Left colon (tissue), 2 donors: ENCODE measurements around the gene MAP3K21. TPM values are rescaled to one million over a fixed set of nuclear protein-coding genes. Genes with fewer than 3 reads are reported as not detected.

Source experiments
- ATAC-seq: fragments of 200-7000 bp; cut with Tn5 transposase; one replicate; pipeline ENCODE4 v1.9.1; 2020; ENCODE audit warnings: mild to moderate bottlenecking, moderate library complexity
- DNase-seq, 2 donors: peaks; one replicate each; pipeline ENCODE4 v3.0.0-alpha.2; 2020
- intact Hi-C, 2 donors: fragments of 100-400 bp; cut with DNase I in 1 of 2; cut with micrococcal nuclease in 1 of 2; formaldehyde crosslinking; loops; one replicate each; pipeline versions ENCODE4 v1.11.2 to v1.14.0; 2022; cut with DNase I, micrococcal nuclease
- total RNA-seq, 2 donors: library from RNA; stranded (reverse); fragmentation: NEBNext Ultra II Directional; extraction: Animal tissue kit (Norgen Biotek cat#: 25700); gene quantifications; one replicate each; pipeline ENCODE4 v1.2.1, GENCODE V29; 2021
- donor health status: DM: no; HTN: no; CAD: no.
- donor health status: DM: yes; HTN: yes; CAD: no.

The MAP3K21 gene
- total RNA-seq, 2 donors from 2014 or later: 16.3 to 18.1 TPM

DNA sequence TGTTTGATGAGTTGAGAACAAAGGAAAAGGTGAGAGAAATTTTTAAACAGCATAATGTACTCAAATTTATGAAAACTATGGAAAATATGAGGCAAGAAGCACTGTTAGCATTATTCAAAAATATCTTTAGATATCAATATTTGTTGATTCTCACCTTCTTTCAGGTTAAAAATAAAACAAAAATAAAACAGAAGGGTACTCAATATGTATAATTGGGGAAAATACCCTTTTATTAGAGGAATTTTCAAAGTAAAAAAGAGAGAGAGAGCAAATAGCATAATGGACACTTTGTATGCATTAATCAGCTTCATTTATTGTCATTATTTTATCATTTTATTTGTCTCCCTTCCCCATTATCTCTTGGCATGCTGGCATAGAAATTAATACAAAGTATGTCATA is 27.5 kb downstream of the MAP3K21 start:
- ATAC-seq (no peak), DNase-seq (no peak)
- intact Hi-C loops: no loop called here

- intact Hi-C loops: no loop called here
- DNase-seq: no peak
- ATAC-seq: no peak
Observed at GRCh38 chr1:233355841-233356704, 28.5 kb downstream of the MAP3K21 start.

DNA sequence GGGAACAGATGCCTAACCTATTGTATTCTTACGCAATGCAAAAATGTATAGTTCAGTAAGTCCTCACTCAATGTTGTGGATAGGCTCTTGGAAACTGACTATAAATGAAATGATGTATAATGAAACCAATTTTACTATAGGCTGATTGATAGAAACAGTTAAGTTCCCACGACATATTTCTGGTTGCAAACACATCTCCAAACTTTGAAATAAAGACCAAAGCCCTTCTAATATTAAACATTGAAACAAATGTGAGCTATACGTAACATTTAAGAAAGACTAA is 29.1 kb downstream of the MAP3K21 start:
- ATAC-seq (no peak), DNase-seq (no peak)
- intact Hi-C loops: no loop called here

DNA sequence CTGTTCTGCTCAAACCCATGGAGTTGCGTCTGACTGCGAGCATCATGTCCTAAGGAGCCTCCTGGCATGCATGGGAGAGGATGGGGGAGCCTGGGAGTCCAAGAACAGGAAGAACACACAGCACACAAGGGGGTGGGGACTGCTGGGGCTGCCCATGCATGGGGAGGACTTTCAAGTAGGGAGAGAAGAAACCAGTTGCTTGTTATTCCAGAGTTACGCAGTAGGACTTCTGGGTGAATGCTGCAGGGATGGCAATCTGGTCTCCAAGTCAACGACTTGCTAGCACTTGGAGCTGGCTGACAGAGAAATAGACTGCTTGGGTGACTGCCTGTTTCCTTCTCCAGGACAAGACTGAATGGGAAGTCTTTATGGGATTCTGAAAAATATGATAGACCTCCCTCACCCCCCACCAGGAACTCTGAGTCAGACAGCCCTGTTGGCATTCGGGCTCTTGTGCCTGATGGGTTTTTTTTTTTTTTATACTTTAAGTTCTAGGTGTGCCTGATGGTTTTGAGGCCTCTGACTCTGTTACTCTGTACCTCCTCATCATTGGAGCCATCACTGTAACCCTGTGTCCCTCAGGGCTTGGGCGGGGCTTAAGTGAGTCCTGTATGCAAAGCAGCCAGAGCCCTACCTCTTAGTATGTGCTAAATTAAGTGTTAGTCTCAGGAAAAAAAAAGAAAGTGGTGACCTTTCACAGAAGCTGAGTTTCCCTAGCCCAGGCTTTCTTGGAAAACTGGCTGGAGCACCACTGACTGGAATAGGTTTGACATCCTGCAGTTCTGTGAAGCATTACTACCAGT is 30.3 kb downstream of the MAP3K21 start:
- ATAC-seq (peak; percentile 42), DNase-seq (no peak)
- intact Hi-C loops: no loop called here

GRCh38 chr1:233359431-233359830 is 31.9 kb downstream of the MAP3K21 start:
- intact Hi-C loops: no loop called here
- ATAC-seq: peak; percentile 94
- DNase-seq: peak; percentile 46 to 69

GRCh38 chr1:233359905-233360304 is 32.4 kb downstream of the MAP3K21 start:
- ATAC-seq (no peak), DNase-seq (no peak)
- intact Hi-C loops: no loop called here

DNA sequence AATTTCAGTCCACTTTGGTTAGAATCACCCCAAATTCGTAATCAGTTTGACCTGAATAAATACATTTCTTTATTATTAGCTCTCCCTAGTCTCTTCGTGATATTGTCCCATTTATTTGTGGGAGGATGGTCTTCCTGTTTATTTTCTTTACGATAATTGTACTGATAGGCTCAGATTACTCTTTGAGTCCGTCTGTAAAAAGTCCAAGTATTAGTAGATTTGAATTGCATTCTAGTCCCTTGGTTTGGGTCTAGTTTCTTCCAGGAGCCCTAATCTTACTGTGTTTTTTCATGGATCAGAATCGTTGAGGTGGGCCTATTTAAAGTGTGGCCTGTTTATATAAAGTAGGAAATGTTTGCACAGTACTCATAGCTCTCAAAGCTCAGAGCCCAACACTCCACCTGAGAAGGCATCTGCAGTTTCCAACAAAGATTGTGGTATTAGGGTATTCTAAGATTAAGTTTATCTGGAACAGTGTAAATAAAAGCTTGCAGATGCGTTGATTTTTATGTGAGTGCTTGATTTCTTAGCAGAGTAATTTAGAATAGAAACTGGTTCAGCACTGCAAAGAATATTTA is 33.1 kb downstream of the MAP3K21 start:
- intact Hi-C loops: no loop called here
- no peak for ATAC-seq
- DNase-seq: no peak

DNA sequence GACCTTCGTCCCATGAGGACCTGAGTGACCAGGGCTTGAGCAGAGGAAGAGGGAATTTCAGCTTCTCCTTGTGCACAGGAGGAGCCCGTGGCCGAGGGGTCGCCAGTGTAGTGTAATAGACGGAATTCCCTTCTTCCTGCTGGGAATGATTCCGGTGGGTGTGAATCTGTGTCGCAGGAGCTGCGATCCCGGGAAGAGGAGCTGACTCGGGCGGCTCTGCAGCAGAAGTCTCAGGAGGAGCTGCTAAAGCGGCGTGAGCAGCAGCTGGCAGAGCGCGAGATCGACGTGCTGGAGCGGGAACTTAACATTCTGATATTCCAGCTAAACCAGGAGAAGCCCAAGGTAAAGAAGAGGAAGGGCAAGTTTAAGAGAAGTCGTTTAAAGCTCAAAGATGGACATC is 34.4 kb downstream of the MAP3K21 start:
- DNase-seq: no peak
- ATAC-seq: no peak
- intact Hi-C loops: no loop called here

DNA sequence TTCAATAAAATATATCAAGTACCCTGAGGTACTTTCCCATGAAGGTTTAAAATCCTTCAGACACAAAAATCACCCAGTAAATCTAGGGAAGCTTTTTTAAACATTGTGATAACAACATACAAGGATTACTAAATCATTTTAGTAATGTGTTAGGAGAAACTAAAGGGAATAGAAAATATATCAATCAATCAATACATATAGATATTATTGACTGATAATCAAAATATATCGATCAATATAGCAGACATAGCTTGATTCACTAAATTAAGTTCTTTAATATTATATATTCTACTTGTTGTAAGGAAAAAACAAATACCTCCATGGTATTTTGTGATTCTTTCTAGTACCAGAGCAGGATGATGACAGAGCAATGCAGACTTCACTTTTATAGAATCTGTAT is 35.2 kb downstream of the MAP3K21 start:
- ATAC-seq (no peak), DNase-seq (no peak)
- intact Hi-C loops: no loop called here

DNA sequence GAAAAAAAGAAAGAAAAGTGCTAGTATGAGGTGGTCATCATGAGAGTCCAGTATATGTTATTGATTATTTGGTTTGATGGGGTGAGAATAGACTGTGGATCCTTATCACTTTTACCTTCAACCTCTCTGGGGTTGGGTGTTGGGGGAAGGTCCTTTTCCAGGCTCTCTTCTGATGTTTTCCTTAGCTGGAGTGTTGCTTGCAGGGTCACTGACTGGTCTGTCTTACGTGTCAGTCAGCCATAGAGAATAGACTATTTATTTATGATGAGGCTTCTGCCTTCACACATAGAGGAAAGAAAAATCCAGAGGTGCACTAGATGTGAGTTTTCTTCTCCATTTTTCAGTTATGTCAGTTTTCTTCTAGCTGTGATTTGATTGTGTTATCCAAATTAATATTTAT is 36.5 kb downstream of the MAP3K21 start:
- ATAC-seq (no peak), DNase-seq (no peak)
- intact Hi-C loops: no loop called here

DNA sequence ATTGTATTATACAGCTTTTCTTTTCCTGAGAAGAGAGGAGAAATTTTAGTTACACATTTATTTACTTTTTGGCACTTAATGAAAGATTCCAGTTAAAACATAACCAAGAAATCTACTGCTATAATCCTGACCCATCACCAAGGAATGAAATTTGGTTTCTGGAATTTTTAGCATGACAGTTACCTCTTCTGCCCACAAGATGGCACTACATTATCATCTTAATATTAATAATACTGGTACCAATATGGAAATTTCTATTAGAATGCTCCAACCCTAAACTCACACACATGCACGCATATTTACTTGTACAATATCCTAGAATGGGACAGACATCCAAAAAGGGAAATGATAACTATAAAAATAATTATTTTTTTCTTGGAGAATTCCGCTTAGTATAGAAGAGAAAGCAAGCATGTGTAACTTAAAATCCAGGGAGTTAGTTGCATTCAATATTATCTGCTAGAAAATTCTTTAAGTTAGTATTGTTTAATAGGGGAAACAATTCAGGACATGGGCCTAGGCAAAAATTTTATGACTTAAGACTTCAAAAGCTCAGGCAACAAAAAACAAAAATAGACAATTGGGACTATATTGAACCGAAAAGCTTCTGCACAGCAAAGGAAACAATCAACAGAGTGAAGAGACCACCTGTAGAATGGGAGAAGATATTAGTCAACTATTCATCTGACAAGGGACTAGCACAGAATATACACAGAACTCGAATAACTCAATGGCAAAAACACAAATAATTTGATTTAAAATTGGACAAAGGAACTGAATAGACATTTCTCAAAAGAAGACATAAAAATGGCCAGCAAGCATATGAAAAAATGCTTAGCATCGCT is 37.4 kb downstream of the MAP3K21 start:
- ATAC-seq (no peak), DNase-seq (no peak)
- intact Hi-C loops: no loop called here

DNA sequence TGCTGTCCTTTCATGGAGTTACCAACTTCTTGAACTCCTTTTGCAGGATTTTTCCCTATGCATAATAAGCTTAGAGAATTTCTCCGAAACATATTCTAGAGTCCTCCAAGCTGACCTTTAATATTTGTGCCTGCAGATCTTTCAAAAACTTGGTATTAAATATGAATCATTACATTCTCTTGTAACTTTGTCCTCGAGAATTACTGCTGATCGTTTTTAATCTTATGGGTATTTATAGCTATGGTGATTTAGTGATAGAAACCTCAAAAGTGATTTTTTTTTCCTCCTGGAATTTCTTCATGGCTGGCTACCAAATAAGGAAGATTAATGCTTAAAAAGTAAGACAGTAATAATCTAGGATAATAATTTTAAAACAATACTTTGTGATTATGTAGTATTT is 39.1 kb downstream of the MAP3K21 start:
- ATAC-seq (no peak), DNase-seq (no peak)
- intact Hi-C loops: no loop called here

- DNase-seq (no peak), ATAC-seq (peak; percentile 64)
- intact Hi-C loops: no loop called here
Observed at GRCh38 chr1:233367057-233367803, 39.7 kb downstream of the MAP3K21 start.

DNA sequence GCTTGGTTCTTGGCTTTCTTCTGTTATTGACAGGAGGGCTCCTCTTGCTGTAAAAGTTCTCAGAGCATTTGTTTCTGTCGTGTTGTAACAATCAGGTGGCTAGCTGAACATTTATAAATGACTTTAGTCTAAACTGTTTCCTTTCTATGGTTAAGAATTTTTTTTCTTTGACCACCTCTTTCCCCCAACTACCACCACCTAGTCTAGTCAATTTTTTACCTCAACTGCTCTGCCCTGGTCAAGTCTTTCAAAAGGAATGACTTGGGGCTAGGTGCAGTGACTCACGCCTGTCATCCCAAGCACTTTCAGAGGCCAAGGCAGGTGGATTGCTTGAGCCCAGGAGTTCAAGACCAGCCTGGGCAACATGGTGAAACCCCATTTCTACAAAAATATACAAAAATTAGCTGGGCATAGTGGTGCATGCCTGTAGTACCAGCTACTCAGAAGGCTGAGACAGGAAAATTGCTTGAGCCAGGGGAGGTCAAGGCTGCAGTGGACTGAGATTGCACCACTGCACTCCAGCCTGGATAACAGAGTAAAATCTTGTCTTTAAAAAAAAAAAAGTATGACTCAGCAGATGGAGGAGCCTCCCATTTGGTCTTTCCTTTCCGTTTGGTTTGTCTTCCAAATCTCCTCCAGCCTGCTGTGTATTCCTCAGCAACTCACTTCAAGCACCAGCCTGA is 40.7 kb downstream of the MAP3K21 start:
- no peak for DNase-seq
- ATAC-seq: no peak
- intact Hi-C loops: no loop called here

- ATAC-seq: no peak
- intact Hi-C loops: no loop called here
- DNase-seq: no peak
Observed at GRCh38 chr1:233368789-233369130, 41.2 kb downstream of the MAP3K21 start.

- ATAC-seq (no peak), DNase-seq (no peak)
- intact Hi-C loops: no loop called here
Observed at GRCh38 chr1:233372218-233373120, 44.9 kb downstream of the MAP3K21 start.

DNA sequence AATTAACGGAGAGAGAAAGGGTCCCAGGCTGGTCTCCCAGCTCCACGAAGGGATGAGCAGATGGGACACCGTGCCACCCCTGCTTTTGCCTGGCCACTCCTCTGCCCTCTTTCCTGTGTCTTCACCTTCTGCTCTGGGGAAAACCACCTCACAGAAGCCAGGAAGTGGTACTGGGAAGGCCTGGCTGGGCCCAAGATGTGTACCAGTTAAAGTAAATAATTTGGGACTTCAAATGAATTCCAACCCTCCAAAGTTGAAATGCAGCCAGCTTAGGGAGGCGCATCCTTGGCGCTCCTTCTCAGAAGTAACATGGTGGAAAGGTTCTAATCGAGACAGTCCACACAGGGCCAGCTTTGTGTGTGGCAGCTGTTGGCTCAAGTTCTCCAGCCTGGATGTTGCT is 45.7 kb downstream of the MAP3K21 start:
- no peak for DNase-seq
- intact Hi-C loops: no loop called here
- no peak for ATAC-seq
